Measurements from ENCODE around the gene DIABLO.
A peak's percentile ranks its signal among the peaks of the same experiment; 100 is the strongest.

DIABLO gene

GRCh38 chr12:122195405-122195804 is 30.4 kb downstream of the DIABLO start:
- Histone ChIP-seq H3K9me3 (ENCODE audit: severe bottlenecking) (peaks cover 5% of the 10 kb centered on the region), H3K27me3 (ENCODE audit: insufficient read depth, low read depth, severe bottlenecking) (no peaks in the 10 kb centered on the region), H3K36me3 (no peaks in the 10 kb centered on the region), H3K27ac (no peak overlapping the region), H3K4me3 (ENCODE audit: low read depth, low read length) (no peak overlapping the region)
- DNase-seq: no peak
- TF ChIP-seq CTCF (IDR thresholded peaks at IDR 0.05; ENCODE audit: low read depth, low read length): no peak

- TF ChIP-seq CTCF (IDR thresholded peaks at IDR 0.05; ENCODE audit: low read depth, low read length): no peak
- Histone ChIP-seq H3K4me3 (ENCODE audit: low read depth, low read length) (no peak overlapping the region), H3K27me3 (ENCODE audit: insufficient read depth, low read depth, severe bottlenecking) (no peaks in the 10 kb centered on the region), H3K27ac (no peak overlapping the region), H3K36me3 (no peaks in the 10 kb centered on the region), H3K9me3 (ENCODE audit: severe bottlenecking) (peaks cover 5% of the 10 kb centered on the region)
- no peak for DNase-seq
These were observed 31.0 kb downstream of the DIABLO start for GRCh38 chr12:122194804-122195203.

GRCh38 chr12:122192441-122192840 is 33.4 kb downstream of the DIABLO start:
- TF ChIP-seq CTCF (IDR thresholded peaks at IDR 0.05; ENCODE audit: low read depth, low read length): no peak
- no peaks in the 10 kb centered on the region for H3K36me3 ChIP-seq
- H3K4me3 ChIP-seq (ENCODE audit: low read depth, low read length): no peak overlapping the region
- H3K27me3 ChIP-seq (ENCODE audit: insufficient read depth, low read depth, severe bottlenecking): no peaks in the 10 kb centered on the region
- peaks cover 5% of the 10 kb centered on the region for H3K9me3 ChIP-seq (ENCODE audit: severe bottlenecking)
- no peak overlapping the region for H3K27ac ChIP-seq
- DNase-seq: no peak

GRCh38 chr12:122190842-122191668 is 34.8 kb downstream of the DIABLO start:
- DNase-seq: peak; percentile 82
- Histone ChIP-seq H3K4me3 (ENCODE audit: low read depth, low read length) (no peak overlapping the region), H3K27me3 (ENCODE audit: insufficient read depth, low read depth, severe bottlenecking) (no peaks in the 10 kb centered on the region), H3K9me3 (ENCODE audit: severe bottlenecking) (peaks cover 5% of the 10 kb centered on the region), H3K27ac (no peak overlapping the region), H3K36me3 (no peaks in the 10 kb centered on the region)
- TF ChIP-seq CTCF (IDR thresholded peaks at IDR 0.05; ENCODE audit: low read depth, low read length): peak; percentile 86

GRCh38 chr12:122189626-122190475 is 36.0 kb downstream of the DIABLO start:
- Histone ChIP-seq H3K36me3 (no peaks in the 10 kb centered on the region), H3K27me3 (ENCODE audit: insufficient read depth, low read depth, severe bottlenecking) (no peaks in the 10 kb centered on the region), H3K9me3 (ENCODE audit: severe bottlenecking) (no peaks in the 10 kb centered on the region), H3K4me3 (ENCODE audit: low read depth, low read length) (no peak overlapping the region), H3K27ac (no peak overlapping the region)
- TF ChIP-seq CTCF (IDR thresholded peaks at IDR 0.05; ENCODE audit: low read depth, low read length): no peak
- DNase-seq: no peak
